HCT116 (cell line): ENCODE results near the gene CDH22. TPM values are rescaled to one million over a fixed set of nuclear protein-coding genes. Genes with fewer than 3 reads are reported as not detected.

Source experiments
- ATAC-seq: fragments of 200-7000 bp; cut with Tn5 transposase; 2 replicates; pipeline ENCODE4 v1.9.1; 2020; ENCODE audit warnings: mild to moderate bottlenecking, moderate library complexity
- BruUV-seq: library from RNA; stranded (reverse); fragments of 400-500 nt; replicated peaks from 2 replicates; lab custom pipeline; 2021; lab: Mats Ljungman, UMichigan
- CTCF ChIA-PET: fragments of 300-600 bp; sonication (Branson Sonifier 250); formaldehyde crosslinking; loops from one replicate; lab custom pipeline; 2021; ENCODE audit warnings: antibody characterized with exemption; lab: Charles Lee
- POLR2A ChIA-PET: fragments of 300-600, 350-600 bp; sonication (Branson Sonifier 250); formaldehyde crosslinking; loops from one replicate; lab custom pipeline; 2021; ENCODE audit warnings: antibody characterized with exemption; lab: Charles Lee
- RAD21 ChIA-PET, 2 experiments: fragments of 300-600 bp; sonication (Branson Sonifier 250); formaldehyde crosslinking; loops; one replicate each; lab custom pipeline; 2023; ENCODE audit warnings: low total read pairs in 2 of 2; ENCODE audit not compliant: uncharacterized antibody in 2 of 2, unreplicated experiment in 2 of 2, low non-redundant PET in 1 of 2; lab: Charles Lee
- DNase-seq: peaks from one replicate; pipeline ENCODE4 v3.0.0-alpha.2; 2010; ENCODE audit warnings: low read depth, low spot score
- H2AFZ ChIP-seq: fragments of 200-600 bp; shearing (Covaris generic), sonication (generic); 2 replicates; pipeline ENCODE4 v1.6.1; 2017; ENCODE audit warnings: low read depth, mixed run types, mixed read lengths, antibody characterized with exemption, low read length; ENCODE audit not compliant: poor library complexity, severe bottlenecking
- H3K27ac ChIP-seq: 2 replicates; pipeline ENCODE4 v1.5.1; 2012; ENCODE audit warnings: low read depth, low read length
- H3K27me3 ChIP-seq: fragments of 200-600 bp; sonication (generic); 2 replicates; pipeline ENCODE4 v1.6.1; 2016; ENCODE audit warnings: mixed run types, low read length, mixed read lengths; ENCODE audit not compliant: insufficient read depth
- H3K36me3 ChIP-seq, 2 experiments: fragments of 200-500 bp in 1 of 2; fragments of 200-600 bp in 1 of 2; sonication (Bioruptor generic) in 1 of 2; sonication (generic) in 1 of 2; 2 replicates each; pipeline versions ENCODE4 v1.5.1 to v1.6.1; 2014 to 2016; ENCODE audit warnings: low read length in 2 of 2, inconsistent platforms in 1 of 2, mixed read lengths in 1 of 2, mixed run types in 1 of 2; ENCODE audit not compliant: insufficient read depth in 2 of 2, control insufficient read depth in 1 of 2
- H3K4me1 ChIP-seq, 2 experiments: fragments of 200-600 bp in 1 of 2; sonication (generic) in 1 of 2; 2 replicates each; pipeline versions ENCODE4 v1.5.1 to v1.6.1; 2012 to 2017; ENCODE audit warnings: low read length in 2 of 2, inconsistent platforms in 1 of 2, mild to moderate bottlenecking in 1 of 2, mixed read lengths in 1 of 2, mixed run types in 1 of 2, moderate library complexity in 1 of 2; ENCODE audit not compliant: insufficient read depth in 2 of 2, control insufficient read depth in 1 of 2
- H3K4me2 ChIP-seq: fragments of 200-600 bp; sonication (generic); 2 replicates; pipeline ENCODE4 v1.6.1; 2017; ENCODE audit warnings: mixed run types, low read length, mixed read lengths
- H3K4me3 ChIP-seq, 2 experiments: fragments of 200-600 bp in 1 of 2; sonication (generic) in 1 of 2; replicated peaks in 1 of 2; 2 replicates each; pipeline ENCODE4 v1.5.1; 2011 to 2016; ENCODE audit warnings: low read length in 2 of 2, control low read depth in 1 of 2, low read depth in 1 of 2, mild to moderate bottlenecking in 1 of 2, mixed read lengths in 1 of 2, mixed run types in 1 of 2
- H3K79me2 ChIP-seq: fragments of 200-600 bp; sonication (generic); 2 replicates; pipeline ENCODE4 v1.6.1; 2017; ENCODE audit warnings: mild to moderate bottlenecking, mixed run types, low read length, moderate library complexity, mixed read lengths; ENCODE audit not compliant: insufficient read depth
- H3K9ac ChIP-seq: fragments of 200-600 bp; sonication (generic); 2 replicates; pipeline ENCODE4 v1.6.1; 2016; ENCODE audit warnings: low read length, mixed read lengths
- H3K9me2 ChIP-seq: fragments of 200-600 bp; sonication (generic), shearing (Covaris generic); 2 replicates; pipeline ENCODE4 v1.6.1; 2017; ENCODE audit warnings: mixed run types, mild to moderate bottlenecking, moderate library complexity; ENCODE audit not compliant: insufficient read depth
- H3K9me3 ChIP-seq, 2 experiments: fragments of 200-500 bp in 1 of 2; fragments of 200-600 bp in 1 of 2; sonication (Bioruptor generic) in 1 of 2; sonication (generic) in 1 of 2; 2 replicates each; pipeline ENCODE4 v1.6.1; 2014 to 2017; ENCODE audit warnings: low read length in 2 of 2, mixed read lengths in 2 of 2, inconsistent platforms in 1 of 2, low read depth in 1 of 2, mild to moderate bottlenecking in 1 of 2, mixed run types in 1 of 2, moderate library complexity in 1 of 2; ENCODE audit not compliant: control insufficient read depth in 1 of 2, insufficient read depth in 1 of 2
- H4K20me1 ChIP-seq: fragments of 200-600 bp; sonication (generic), shearing (Covaris generic); 2 replicates; pipeline ENCODE4 v1.6.1; 2017; ENCODE audit warnings: mixed run types, mild to moderate bottlenecking, moderate library complexity; ENCODE audit not compliant: insufficient read depth
- EZH2phosphoT487 ChIP-seq: fragments of 200-600 bp; IDR thresholded peaks from 2 replicates; pipeline ENCODE4 v1.6.1; 2018; ENCODE audit warnings: antibody characterized with exemption, borderline replicate concordance
- JUND ChIP-seq: IDR thresholded peaks from 2 replicates; pipeline ENCODE4 v1.6.1; 2012
- POLR2AphosphoS5 ChIP-seq: IDR thresholded peaks from 2 replicates; pipeline ENCODE4 v1.6.1; 2011; ENCODE audit warnings: mild to moderate bottlenecking, low read depth, low read length, moderate library complexity
- RAD21 ChIP-seq: IDR thresholded peaks from 2 replicates; pipeline ENCODE4 v1.6.1; 2012; ENCODE audit warnings: low read depth, mild to moderate bottlenecking
- SP1 ChIP-seq: IDR thresholded peaks from 2 replicates; pipeline ENCODE4 v1.6.1; 2012; ENCODE audit warnings: low read depth
- SRF ChIP-seq: IDR thresholded peaks from 2 replicates; pipeline ENCODE4 v1.6.1; 2012; ENCODE audit warnings: low read depth
- TCF7L2 ChIP-seq: IDR thresholded peaks from 2 replicates; pipeline ENCODE4 v1.7.0; 2011; ENCODE audit warnings: borderline replicate concordance, inconsistent platforms; ENCODE audit not compliant: insufficient read depth, insufficient read length; ENCODE audit errors: extremely low read depth
- ZFX ChIP-seq: fragments of 450-650 bp; IDR thresholded peaks from 2 replicates; pipeline ENCODE4 v1.6.1; 2017
- intact Hi-C: fragments of 100-400 bp; cut with micrococcal nuclease; formaldehyde crosslinking; loops from 2 replicates; pipeline ENCODE4 v1.10.0; 2022
- total RNA-seq: library from RNA; stranded (reverse); gene quantifications from one replicate; pipeline ENCODE4 v1.2.1, GENCODE V29; 2021; ENCODE audit not compliant: unreplicated experiment
- TF ChIP-seq, protein P1 (sequence below): IDR thresholded peaks from 2 replicates; pipeline ENCODE4 v1.6.1; 2012; ENCODE audit warnings: low read depth
- TF ChIP-seq, protein P2 (sequence below), 3 experiments: fragments of 200-600 bp in 1 of 3; sonication (generic) in 1 of 3; IDR thresholded peaks in 2 of 3; conservative IDR thresholded peaks in 1 of 3; 2 replicates each; pipeline ENCODE4 v1.5.1; 2012 to 2017; ENCODE audit warnings: low read depth in 2 of 3, low read length in 2 of 3, antibody characterized with exemption in 1 of 3, borderline replicate concordance in 1 of 3, control low read depth in 1 of 3, mild to moderate bottlenecking in 1 of 3, mixed read lengths in 1 of 3, mixed run types in 1 of 3, moderate library complexity in 1 of 3; ENCODE audit not compliant: insufficient read depth in 1 of 3
- TF ChIP-seq, protein P3 (sequence below): IDR thresholded peaks from 2 replicates; pipeline ENCODE4 v1.6.1; 2012

Gene CDH22
- total RNA-seq, 1 experiment from 2014 or later, result 1.8 TPM

- ChIA-PET POLR2A (no interaction called here), RAD21 (no interaction called here)
- ATAC-seq, result no peak
Observed at GRCh38 chr20:46237227-46237626, 71.1 kb downstream of the CDH22 start.

DNA sequence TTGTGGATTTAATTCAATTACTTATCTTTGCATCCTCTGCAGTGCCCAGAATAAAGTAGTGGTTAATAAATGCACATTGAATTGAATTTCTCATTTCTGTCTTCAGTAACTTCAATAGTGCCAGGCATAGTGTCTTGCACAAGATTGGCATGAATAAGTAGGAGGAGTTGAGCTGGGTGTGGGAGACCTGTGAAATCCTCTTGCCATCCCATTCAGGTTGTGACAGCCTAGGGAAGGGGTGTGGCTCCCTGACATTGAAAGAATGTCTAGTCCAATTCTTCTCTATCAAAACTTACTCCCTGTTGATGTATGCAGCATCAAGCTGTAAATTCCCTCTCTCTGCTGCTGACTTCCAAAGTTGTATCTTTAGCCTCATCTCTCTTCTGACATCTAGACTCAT, 73.2 kb downstream of the CDH22 start:
- ChIA-PET POLR2A (no interaction called here), CTCF (no interaction called here), RAD21 (no interaction called here)
- Histone ChIP-seq H3K9ac (no peak overlapping the region), H3K36me3 (no peaks in the 10 kb centered on the region), H4K20me1 (no peaks in the 10 kb centered on the region), H3K27me3 (peaks cover 10% of the 10 kb centered on the region), H2AFZ (no peak overlapping the region), H3K9me2 (no peaks in the 10 kb centered on the region), H3K4me1 (no peaks in the 10 kb centered on the region), H3K4me3 (no peak overlapping the region), H3K27ac (no peak overlapping the region), H3K79me2 (no peaks in the 10 kb centered on the region), H3K4me2 (no peak overlapping the region), H3K9me3 (no peaks in the 10 kb centered on the region)
- no peak for DNase-seq
- ATAC-seq, result no peak
- intact Hi-C loops, result no loop called here
- BruUV-seq, result no TSS peak
- TF ChIP-seq ZFX, result no peak
- TF ChIP-seq, protein P1, sequence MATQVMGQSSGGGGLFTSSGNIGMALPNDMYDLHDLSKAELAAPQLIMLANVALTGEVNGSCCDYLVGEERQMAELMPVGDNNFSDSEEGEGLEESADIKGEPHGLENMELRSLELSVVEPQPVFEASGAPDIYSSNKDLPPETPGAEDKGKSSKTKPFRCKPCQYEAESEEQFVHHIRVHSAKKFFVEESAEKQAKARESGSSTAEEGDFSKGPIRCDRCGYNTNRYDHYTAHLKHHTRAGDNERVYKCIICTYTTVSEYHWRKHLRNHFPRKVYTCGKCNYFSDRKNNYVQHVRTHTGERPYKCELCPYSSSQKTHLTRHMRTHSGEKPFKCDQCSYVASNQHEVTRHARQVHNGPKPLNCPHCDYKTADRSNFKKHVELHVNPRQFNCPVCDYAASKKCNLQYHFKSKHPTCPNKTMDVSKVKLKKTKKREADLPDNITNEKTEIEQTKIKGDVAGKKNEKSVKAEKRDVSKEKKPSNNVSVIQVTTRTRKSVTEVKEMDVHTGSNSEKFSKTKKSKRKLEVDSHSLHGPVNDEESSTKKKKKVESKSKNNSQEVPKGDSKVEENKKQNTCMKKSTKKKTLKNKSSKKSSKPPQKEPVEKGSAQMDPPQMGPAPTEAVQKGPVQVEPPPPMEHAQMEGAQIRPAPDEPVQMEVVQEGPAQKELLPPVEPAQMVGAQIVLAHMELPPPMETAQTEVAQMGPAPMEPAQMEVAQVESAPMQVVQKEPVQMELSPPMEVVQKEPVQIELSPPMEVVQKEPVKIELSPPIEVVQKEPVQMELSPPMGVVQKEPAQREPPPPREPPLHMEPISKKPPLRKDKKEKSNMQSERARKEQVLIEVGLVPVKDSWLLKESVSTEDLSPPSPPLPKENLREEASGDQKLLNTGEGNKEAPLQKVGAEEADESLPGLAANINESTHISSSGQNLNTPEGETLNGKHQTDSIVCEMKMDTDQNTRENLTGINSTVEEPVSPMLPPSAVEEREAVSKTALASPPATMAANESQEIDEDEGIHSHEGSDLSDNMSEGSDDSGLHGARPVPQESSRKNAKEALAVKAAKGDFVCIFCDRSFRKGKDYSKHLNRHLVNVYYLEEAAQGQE, result no peak
- TF ChIP-seq TCF7L2, result no peak
- TF ChIP-seq EZH2phosphoT487, result no peak
- TF ChIP-seq SP1, result no peak
- TF ChIP-seq SRF, result no peak
- TF ChIP-seq, protein P2, sequence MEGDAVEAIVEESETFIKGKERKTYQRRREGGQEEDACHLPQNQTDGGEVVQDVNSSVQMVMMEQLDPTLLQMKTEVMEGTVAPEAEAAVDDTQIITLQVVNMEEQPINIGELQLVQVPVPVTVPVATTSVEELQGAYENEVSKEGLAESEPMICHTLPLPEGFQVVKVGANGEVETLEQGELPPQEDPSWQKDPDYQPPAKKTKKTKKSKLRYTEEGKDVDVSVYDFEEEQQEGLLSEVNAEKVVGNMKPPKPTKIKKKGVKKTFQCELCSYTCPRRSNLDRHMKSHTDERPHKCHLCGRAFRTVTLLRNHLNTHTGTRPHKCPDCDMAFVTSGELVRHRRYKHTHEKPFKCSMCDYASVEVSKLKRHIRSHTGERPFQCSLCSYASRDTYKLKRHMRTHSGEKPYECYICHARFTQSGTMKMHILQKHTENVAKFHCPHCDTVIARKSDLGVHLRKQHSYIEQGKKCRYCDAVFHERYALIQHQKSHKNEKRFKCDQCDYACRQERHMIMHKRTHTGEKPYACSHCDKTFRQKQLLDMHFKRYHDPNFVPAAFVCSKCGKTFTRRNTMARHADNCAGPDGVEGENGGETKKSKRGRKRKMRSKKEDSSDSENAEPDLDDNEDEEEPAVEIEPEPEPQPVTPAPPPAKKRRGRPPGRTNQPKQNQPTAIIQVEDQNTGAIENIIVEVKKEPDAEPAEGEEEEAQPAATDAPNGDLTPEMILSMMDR (IDR thresholded peaks at IDR 0.05 in 2 of 3, conservative IDR thresholded peaks at IDR 0.05 in 1 of 3; ENCODE audit: borderline replicate concordance in 1 of 3, insufficient read depth in 1 of 3, low read depth in 2 of 3, low read length in 2 of 3), result no peak

More at GRCh38 chr20:46237227-46237626, 71.1 kb downstream of the CDH22 start:
- Histone ChIP-seq H3K4me2 (no peak overlapping the region), H3K27me3 (peaks cover 5% of the 10 kb centered on the region), H3K36me3 (no peaks in the 10 kb centered on the region), H3K4me3 (no peak overlapping the region), H3K9me2 (no peaks in the 10 kb centered on the region), H3K9ac (no peak overlapping the region), H3K27ac (no peak overlapping the region), H3K9me3 (no peaks in the 10 kb centered on the region), H2AFZ (no peak overlapping the region), H3K79me2 (no peaks in the 10 kb centered on the region), H3K4me1 (no peaks in the 10 kb centered on the region), H4K20me1 (no peaks in the 10 kb centered on the region)
- no peak for DNase-seq
- intact Hi-C loops, result no loop called here
- BruUV-seq, result no TSS peak
- no peak for TF ChIP-seq JUND
- no peak for TF ChIP-seq RAD21
- no peak for TF ChIP-seq POLR2AphosphoS5
- TF ChIP-seq, protein P3, sequence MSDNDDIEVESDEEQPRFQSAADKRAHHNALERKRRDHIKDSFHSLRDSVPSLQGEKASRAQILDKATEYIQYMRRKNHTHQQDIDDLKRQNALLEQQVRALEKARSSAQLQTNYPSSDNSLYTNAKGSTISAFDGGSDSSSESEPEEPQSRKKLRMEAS, result no peak
- no peak for TF ChIP-seq ZFX
- TF ChIP-seq, protein P2 (IDR thresholded peaks at IDR 0.05 in 2 of 3, conservative IDR thresholded peaks at IDR 0.05 in 1 of 3; ENCODE audit: borderline replicate concordance in 1 of 3, insufficient read depth in 1 of 3, low read depth in 2 of 3, low read length in 2 of 3), result no peak
- CTCF ChIA-PET, result no interaction called here
